Neural crest cell (in vitro differentiated cells): Measurements from ENCODE around the gene ADGRG1. TPM values are rescaled to one million over a fixed set of nuclear protein-coding genes. Genes with fewer than 3 reads are reported as not detected.

ENCODE experiments used
- DNase-seq: peaks from one replicate; pipeline ENCODE4 v3.0.0; 2021; ENCODE audit warnings: low read depth, mixed read lengths, low spot score
- H3K27ac Mint-ChIP-seq: one replicate; pipeline ENCODE4 v1.8.0; 2021; ENCODE audit warnings: mild to moderate bottlenecking, mixed read lengths; ENCODE audit not compliant: unreplicated experiment
- H3K27me3 Mint-ChIP-seq: 2 replicates; pipeline ENCODE4 v1.8.0; 2021; ENCODE audit warnings: low read depth, mild to moderate bottlenecking, mixed read lengths
- H3K36me3 Mint-ChIP-seq: 2 replicates; pipeline ENCODE4 v1.8.0; 2021; ENCODE audit warnings: low read depth, mild to moderate bottlenecking, mixed read lengths
- H3K4me1 Mint-ChIP-seq: 2 replicates; pipeline ENCODE4 v1.8.0; 2021; ENCODE audit warnings: mixed read lengths
- H3K4me3 Mint-ChIP-seq: one replicate; pipeline ENCODE4 v1.8.0; 2021; ENCODE audit warnings: mild to moderate bottlenecking, mixed read lengths
- H3K9me3 Mint-ChIP-seq: 2 replicates; pipeline ENCODE4 v1.8.0; 2021; ENCODE audit warnings: mixed read lengths
- CTCF ChIP-seq: fragments of 200-600 bp; sonication (generic); conservative IDR thresholded peaks from 2 replicates; pipeline ENCODE4 v1.5.0; 2021; ENCODE audit warnings: antibody characterized with exemption, mild to moderate bottlenecking
- total RNA-seq: library from RNA; stranded (reverse); gene quantifications from 2 replicates; pipeline ENCODE4 v1.2.1, GENCODE V29; 2021

ADGRG1 gene
- total RNA-seq, 1 donor from 2014 or later = 58.5 TPM

GRCh38 chr16:57683636-57684545, 55.5 kb downstream of the ADGRG1 start:
- Mint-ChIP-seq H3K27me3 (no peaks in the 10 kb centered on the region), H3K4me3 (no peak overlapping the region), H3K9me3 (peaks cover 2% of the 10 kb centered on the region), H3K27ac (no peak overlapping the region), H3K4me1 (peaks cover 5% of the 10 kb centered on the region), H3K36me3 (no peaks in the 10 kb centered on the region)
- TF ChIP-seq CTCF = no peak
- no peak for DNase-seq

- no peak for TF ChIP-seq CTCF
- H3K36me3 Mint-ChIP-seq = no peaks in the 10 kb centered on the region
- peaks cover 2% of the 10 kb centered on the region for H3K9me3 Mint-ChIP-seq
- no peak overlapping the region for H3K4me3 Mint-ChIP-seq
- no peak for DNase-seq
- H3K27me3 Mint-ChIP-seq = no peaks in the 10 kb centered on the region
- peak overlapping the region; percentile 23 for H3K27ac Mint-ChIP-seq
- H3K4me1 Mint-ChIP-seq = peaks cover 11% of the 10 kb centered on the region
Observed at GRCh38 chr16:57684626-57685358, 56.4 kb downstream of the ADGRG1 start.

GRCh38 chr16:57685633-57686032, 57.2 kb downstream of the ADGRG1 start:
- no peak overlapping the region for H3K4me3 Mint-ChIP-seq
- no peaks in the 10 kb centered on the region for H3K36me3 Mint-ChIP-seq
- no peaks in the 10 kb centered on the region for H3K27me3 Mint-ChIP-seq

GRCh38 chr16:57686577-57686976, 58.1 kb downstream of the ADGRG1 start:
- DNase-seq = no peak
- Mint-ChIP-seq H3K4me1 (peaks cover 11% of the 10 kb centered on the region), H3K27me3 (no peaks in the 10 kb centered on the region), H3K36me3 (no peaks in the 10 kb centered on the region), H3K27ac (no peak overlapping the region), H3K9me3 (peaks cover 2% of the 10 kb centered on the region), H3K4me3 (no peak overlapping the region)
- TF ChIP-seq CTCF = no peak

More at GRCh38 chr16:57685633-57686032, 57.2 kb downstream of the ADGRG1 start:
- H3K9me3 Mint-ChIP-seq = peaks cover 2% of the 10 kb centered on the region
- H3K4me1 Mint-ChIP-seq = peaks cover 11% of the 10 kb centered on the region
- no peak for DNase-seq
- H3K27ac Mint-ChIP-seq = no peak overlapping the region
- TF ChIP-seq CTCF = no peak

GRCh38 chr16:57687363-57687929, 59.0 kb downstream of the ADGRG1 start:
- no peaks in the 10 kb centered on the region for H3K36me3 Mint-ChIP-seq
- peak overlapping the region; percentile 43 for H3K27ac Mint-ChIP-seq
- H3K4me3 Mint-ChIP-seq = no peak overlapping the region
- DNase-seq = no peak
- H3K27me3 Mint-ChIP-seq = no peaks in the 10 kb centered on the region
- peaks cover 11% of the 10 kb centered on the region for H3K4me1 Mint-ChIP-seq
- TF ChIP-seq CTCF = no peak
- peaks cover 2% of the 10 kb centered on the region for H3K9me3 Mint-ChIP-seq
